Stimulated activated effector memory CD8-positive, alpha-beta T cell treated with anti-CD3 and anti-CD28 coated beads, Interleukin-12 subunit alpha, Interleukin-12 subunit beta, amount 100 ng/mL, for 72 hours (primary cell): ENCODE data around the gene WASHC4.

Experiments used
- ATAC-seq: fragments of 150-1000 bp; cut with Tn5 transposase; 2 replicates; pipeline ENCODE4 v1.10.0; 2021
- DNase-seq, 2 donors: peaks; one replicate each; pipeline ENCODE4 v3.0.0; 2021 to 2022; ENCODE audit warnings: low spot score in 2 of 2
- H3K27ac Mint-ChIP-seq: one replicate; pipeline ENCODE4 v1.8.0; 2022; ENCODE audit warnings: mild to moderate bottlenecking, mixed read lengths
- H3K36me3 Mint-ChIP-seq: one replicate; pipeline ENCODE4 v1.8.0; 2022; ENCODE audit warnings: mild to moderate bottlenecking, mixed read lengths
- H3K4me1 Mint-ChIP-seq: one replicate; pipeline ENCODE4 v1.8.0; 2022; ENCODE audit warnings: mixed read lengths
- H3K4me3 Mint-ChIP-seq: one replicate; pipeline ENCODE4 v1.8.0; 2022; ENCODE audit warnings: mild to moderate bottlenecking, mixed read lengths
- H3K9me3 Mint-ChIP-seq: one replicate; pipeline ENCODE4 v1.8.0; 2022; ENCODE audit warnings: mixed read lengths

The WASHC4 gene

GRCh38 chr12:105107494-105108371 is at the start of gene WASHC4:
WASHC4 (plus strand) TSS chr12:105107731; CDS start chr12:105107801, 70 bp downstream.
- H3K4me1 Mint-ChIP-seq, result peaks cover 31% of the 10 kb centered on the region
- peaks cover 2% of the 10 kb centered on the region for H3K9me3 Mint-ChIP-seq
- H3K36me3 Mint-ChIP-seq, result peaks cover 18% of the 10 kb centered on the region
- ATAC-seq, result peak; percentile 98
- H3K4me3 Mint-ChIP-seq, result peak within 1 kb of the TSS; percentile 91
- peak within 1 kb of the TSS; percentile 92 for H3K27ac Mint-ChIP-seq
- peak; percentile 94 to 96 for DNase-seq

GRCh38 chr12:105060715-105061378 is 46.7 kb upstream of the WASHC4 start:
- no peak for DNase-seq
- no peaks in the 10 kb centered on the region for H3K4me1 Mint-ChIP-seq
- H3K27ac Mint-ChIP-seq, result no peak overlapping the region
- no peak overlapping the region for H3K4me3 Mint-ChIP-seq
- no peak for ATAC-seq
- H3K36me3 Mint-ChIP-seq, result peaks cover 7% of the 10 kb centered on the region
- peaks cover 2% of the 10 kb centered on the region for H3K9me3 Mint-ChIP-seq

GRCh38 chr12:105064564-105065178 is 42.9 kb upstream of the WASHC4 start:
- Mint-ChIP-seq H3K9me3 (no peaks in the 10 kb centered on the region), H3K4me3 (no peak overlapping the region), H3K36me3 (no peaks in the 10 kb centered on the region), H3K27ac (no peak overlapping the region), H3K4me1 (no peaks in the 10 kb centered on the region)
- ATAC-seq, result peak; percentile 8
- no peak for DNase-seq

GRCh38 chr12:105067511-105068031 is 40.0 kb upstream of the WASHC4 start:
- Mint-ChIP-seq H3K9me3 (no peaks in the 10 kb centered on the region), H3K36me3 (no peaks in the 10 kb centered on the region), H3K4me3 (no peak overlapping the region), H3K27ac (no peak overlapping the region), H3K4me1 (no peaks in the 10 kb centered on the region)
- ATAC-seq (no peak), DNase-seq (no peak)

GRCh38 chr12:105069936-105070702 is 37.4 kb upstream of the WASHC4 start:
- ATAC-seq (no peak), DNase-seq (no peak)
- Mint-ChIP-seq H3K27ac (no peak overlapping the region), H3K4me3 (no peak overlapping the region), H3K4me1 (no peaks in the 10 kb centered on the region), H3K36me3 (no peaks in the 10 kb centered on the region), H3K9me3 (no peaks in the 10 kb centered on the region)

- H3K27ac Mint-ChIP-seq, result no peak overlapping the region
Observed at GRCh38 chr12:105071981-105072380, 35.5 kb upstream of the WASHC4 start.

GRCh38 chr12:105072888-105073488 is 34.5 kb upstream of the WASHC4 start:
- H3K4me3 Mint-ChIP-seq, result no peak overlapping the region
- H3K4me1 Mint-ChIP-seq, result no peaks in the 10 kb centered on the region
- DNase-seq (no peak), ATAC-seq (no peak)
- no peaks in the 10 kb centered on the region for H3K36me3 Mint-ChIP-seq
- H3K27ac Mint-ChIP-seq, result no peak overlapping the region
- no peaks in the 10 kb centered on the region for H3K9me3 Mint-ChIP-seq

More at GRCh38 chr12:105071981-105072380, 35.5 kb upstream of the WASHC4 start:
- Mint-ChIP-seq H3K36me3 (no peaks in the 10 kb centered on the region), H3K9me3 (no peaks in the 10 kb centered on the region), H3K4me1 (no peaks in the 10 kb centered on the region), H3K4me3 (no peak overlapping the region)
- DNase-seq (no peak), ATAC-seq (no peak)

- no peaks in the 10 kb centered on the region for H3K4me1 Mint-ChIP-seq
- ATAC-seq (no peak), DNase-seq (no peak)
- H3K4me3 Mint-ChIP-seq, result no peak overlapping the region
- no peak overlapping the region for H3K27ac Mint-ChIP-seq
- no peaks in the 10 kb centered on the region for H3K36me3 Mint-ChIP-seq
- H3K9me3 Mint-ChIP-seq, result no peaks in the 10 kb centered on the region
Observed at GRCh38 chr12:105076098-105076497, 31.4 kb upstream of the WASHC4 start.

GRCh38 chr12:105076913-105077312 is 30.6 kb upstream of the WASHC4 start:
- no peak overlapping the region for H3K4me3 Mint-ChIP-seq
- no peaks in the 10 kb centered on the region for H3K4me1 Mint-ChIP-seq
- no peak for DNase-seq
- no peak overlapping the region for H3K27ac Mint-ChIP-seq
- H3K36me3 Mint-ChIP-seq, result no peaks in the 10 kb centered on the region
- ATAC-seq, result no peak
- H3K9me3 Mint-ChIP-seq, result no peaks in the 10 kb centered on the region

GRCh38 chr12:105077435-105077834 is 30.1 kb upstream of the WASHC4 start:
- ATAC-seq (no peak), DNase-seq (no peak)
- no peaks in the 10 kb centered on the region for H3K36me3 Mint-ChIP-seq
- H3K4me3 Mint-ChIP-seq, result no peak overlapping the region
- H3K4me1 Mint-ChIP-seq, result no peaks in the 10 kb centered on the region
- H3K9me3 Mint-ChIP-seq, result no peaks in the 10 kb centered on the region
- H3K27ac Mint-ChIP-seq, result no peak overlapping the region

- peaks cover 5% of the 10 kb centered on the region for H3K4me1 Mint-ChIP-seq
- no peak for ATAC-seq
- H3K9me3 Mint-ChIP-seq, result no peaks in the 10 kb centered on the region
- no peak overlapping the region for H3K27ac Mint-ChIP-seq
- DNase-seq, result no peak
- H3K36me3 Mint-ChIP-seq, result no peaks in the 10 kb centered on the region
- H3K4me3 Mint-ChIP-seq, result no peak overlapping the region
Observed at GRCh38 chr12:105078712-105079570, 28.6 kb upstream of the WASHC4 start.

- no peaks in the 10 kb centered on the region for H3K36me3 Mint-ChIP-seq
- H3K27ac Mint-ChIP-seq, result no peak overlapping the region
- H3K4me1 Mint-ChIP-seq, result peaks cover 7% of the 10 kb centered on the region
- H3K9me3 Mint-ChIP-seq, result peaks cover 3% of the 10 kb centered on the region
- DNase-seq (no peak), ATAC-seq (no peak)
- no peak overlapping the region for H3K4me3 Mint-ChIP-seq
Observed at GRCh38 chr12:105083031-105083430, 24.5 kb upstream of the WASHC4 start.

GRCh38 chr12:105083551-105084105 is 23.9 kb upstream of the WASHC4 start:
- Mint-ChIP-seq H3K9me3 (peaks cover 3% of the 10 kb centered on the region), H3K4me3 (peak overlapping the region; percentile 60), H3K36me3 (no peaks in the 10 kb centered on the region), H3K4me1 (peaks cover 7% of the 10 kb centered on the region), H3K27ac (no peak overlapping the region)
- DNase-seq (no peak), ATAC-seq (no peak)
